SU-DHL-6 (cell line): Measurements from ENCODE around the gene TEC.

Experiments
- H2AFZ ChIP-seq: fragments of 200-600 bp; sonication (generic); 2 replicates; pipeline ENCODE4 v1.6.1; 2014; ENCODE audit warnings: low read depth, mild to moderate bottlenecking, moderate library complexity, mixed read lengths, antibody characterized with exemption, low read length; ENCODE audit not compliant: severe bottlenecking
- H3F3A ChIP-seq: fragments of 200-600 bp; shearing (Covaris generic); 2 replicates; pipeline ENCODE4 v1.6.0; 2016; ENCODE audit warnings: antibody characterized with exemption, mild to moderate bottlenecking; ENCODE audit not compliant: insufficient read depth
- H3K27ac ChIP-seq: fragments of 200-600 bp; sonication (generic); 2 replicates; pipeline ENCODE4 v1.5.1; 2016; ENCODE audit warnings: low read depth, mild to moderate bottlenecking, low read length, moderate library complexity, mixed read lengths
- H3K27me3 ChIP-seq: fragments of 200-600 bp; sonication (generic), shearing (Covaris generic); 2 replicates; pipeline ENCODE4 v1.6.0; 2014; ENCODE audit warnings: mild to moderate bottlenecking, low read length
- H3K36me3 ChIP-seq: fragments of 200-600 bp; sonication (generic); 2 replicates; pipeline ENCODE4 v1.6.1; 2014; ENCODE audit warnings: mild to moderate bottlenecking, low read length, mixed read lengths
- H3K4me2 ChIP-seq: fragments of 300-600, 200-600 bp; shearing (Covaris generic), sonication (generic); 2 replicates; pipeline ENCODE4 v1.6.0; 2014; ENCODE audit warnings: low read length, low read depth, mild to moderate bottlenecking; ENCODE audit not compliant: poor library complexity, severe bottlenecking
- H3K4me3 ChIP-seq: fragments of 200-600 bp; sonication (generic); 2 replicates; pipeline ENCODE4 v1.5.1; 2014; ENCODE audit warnings: antibody characterized with exemption, low read length, mild to moderate bottlenecking, mixed read lengths; ENCODE audit not compliant: insufficient read depth, poor library complexity, severe bottlenecking
- H3K79me2 ChIP-seq: fragments of 200-600 bp; sonication (generic); 2 replicates; pipeline ENCODE4 v1.6.1; 2014; ENCODE audit warnings: mild to moderate bottlenecking, low read length, moderate library complexity; ENCODE audit not compliant: insufficient read depth
- H3K9ac ChIP-seq: fragments of 200-600 bp; sonication (generic); 2 replicates; pipeline ENCODE4 v1.7.0; 2014; ENCODE audit warnings: mild to moderate bottlenecking, low read length
- H3K9me2 ChIP-seq: fragments of 200-600 bp; sonication (generic); replicated peaks from 2 replicates; pipeline ENCODE4 v1.6.1; 2014; ENCODE audit warnings: low read length; ENCODE audit not compliant: insufficient read depth
- H3K9me3 ChIP-seq: fragments of 200-600 bp; sonication (generic); 2 replicates; pipeline ENCODE4 v1.6.1; 2014; ENCODE audit warnings: low read length, mixed read lengths; ENCODE audit not compliant: insufficient read depth
- H4K20me1 ChIP-seq: fragments of 200-600 bp; sonication (generic); 2 replicates; pipeline ENCODE4 v1.6.1; 2014; ENCODE audit warnings: low read depth, mild to moderate bottlenecking, antibody characterized with exemption, low read length, moderate library complexity, mixed read lengths
- CTCF ChIP-seq: fragments of 200-600 bp; sonication (generic); IDR thresholded peaks from one replicate; pipeline ENCODE4 v1.5.1; 2017; ENCODE audit warnings: antibody characterized with exemption, mild to moderate bottlenecking, low read length, moderate library complexity; ENCODE audit not compliant: insufficient read depth, poor library complexity, severe bottlenecking
- EZH2phosphoT487 ChIP-seq: fragments of 200-600 bp; sonication (generic), shearing (Covaris generic); conservative IDR thresholded peaks from 2 replicates; pipeline ENCODE4 v1.6.1; 2018; ENCODE audit warnings: mild to moderate bottlenecking, antibody characterized with exemption, low read length, moderate library complexity, mixed read lengths

The TEC gene

GRCh38 chr4:48121180-48121579, 148.5 kb downstream of the TEC start:
- H3K27me3 ChIP-seq, result no peaks in the 10 kb centered on the region
- no peaks in the 10 kb centered on the region for H3F3A ChIP-seq
- no peak overlapping the region for H3K4me3 ChIP-seq
- H3K9ac ChIP-seq, result no peak overlapping the region
- TF ChIP-seq EZH2phosphoT487 (no peak), CTCF (no peak)
- no peaks in the 10 kb centered on the region for H4K20me1 ChIP-seq
- no peak overlapping the region for H3K27ac ChIP-seq
- H3K9me2 ChIP-seq, result no peaks in the 10 kb centered on the region
- no peaks in the 10 kb centered on the region for H3K79me2 ChIP-seq
- H3K4me2 ChIP-seq, result no peak overlapping the region
- H3K9me3 ChIP-seq, result no peaks in the 10 kb centered on the region
- H2AFZ ChIP-seq, result no peak overlapping the region
- H3K36me3 ChIP-seq, result no peaks in the 10 kb centered on the region

- H3K9me3 ChIP-seq, result no peaks in the 10 kb centered on the region
- H3K27ac ChIP-seq, result no peak overlapping the region
- H3F3A ChIP-seq, result no peaks in the 10 kb centered on the region
- no peaks in the 10 kb centered on the region for H3K9me2 ChIP-seq
- H3K4me2 ChIP-seq, result no peak overlapping the region
- H3K36me3 ChIP-seq, result no peaks in the 10 kb centered on the region
- no peak overlapping the region for H2AFZ ChIP-seq
- no peaks in the 10 kb centered on the region for H3K27me3 ChIP-seq
- H3K9ac ChIP-seq, result no peak overlapping the region
- H3K4me3 ChIP-seq, result no peak overlapping the region
- H4K20me1 ChIP-seq, result no peaks in the 10 kb centered on the region
- no peaks in the 10 kb centered on the region for H3K79me2 ChIP-seq
- TF ChIP-seq EZH2phosphoT487, result no peak
- no peak for TF ChIP-seq CTCF
These were observed 149.5 kb downstream of the TEC start for GRCh38 chr4:48120132-48120531.

- Histone ChIP-seq H4K20me1 (no peaks in the 10 kb centered on the region), H3K9me3 (no peaks in the 10 kb centered on the region), H3K4me2 (no peak overlapping the region), H3K79me2 (no peaks in the 10 kb centered on the region), H3K27ac (no peak overlapping the region), H3K27me3 (no peaks in the 10 kb centered on the region), H3K9me2 (no peaks in the 10 kb centered on the region), H3K36me3 (no peaks in the 10 kb centered on the region), H3K4me3 (no peak overlapping the region), H3F3A (no peaks in the 10 kb centered on the region), H3K9ac (no peak overlapping the region), H2AFZ (no peak overlapping the region)
- TF ChIP-seq EZH2phosphoT487 (no peak), CTCF (no peak)
These were observed 150.0 kb downstream of the TEC start for GRCh38 chr4:48119646-48120045.
